GM21381 (cell line): ENCODE measurements around the gene LTBP1.

Experiments used
- ATAC-seq: cut with Tn5 transposase; IDR thresholded peaks from one replicate; pipeline ENCODE4 v1.9.1; 2021; ENCODE audit warnings: mild to moderate bottlenecking, moderate library complexity; ENCODE audit not compliant: unreplicated experiment

The LTBP1 gene

GRCh38 chr2:32930436-32930835 is 16.3 kb upstream of the LTBP1 start:
- ATAC-seq = no peak

- no peak for ATAC-seq
Observed at GRCh38 chr2:32931519-32931918, 15.2 kb upstream of the LTBP1 start.

GRCh38 chr2:32931945-32932709 is 14.6 kb upstream of the LTBP1 start:
- no peak for ATAC-seq

GRCh38 chr2:32932825-32933755 is 13.7 kb upstream of the LTBP1 start:
- no peak for ATAC-seq

DNA sequence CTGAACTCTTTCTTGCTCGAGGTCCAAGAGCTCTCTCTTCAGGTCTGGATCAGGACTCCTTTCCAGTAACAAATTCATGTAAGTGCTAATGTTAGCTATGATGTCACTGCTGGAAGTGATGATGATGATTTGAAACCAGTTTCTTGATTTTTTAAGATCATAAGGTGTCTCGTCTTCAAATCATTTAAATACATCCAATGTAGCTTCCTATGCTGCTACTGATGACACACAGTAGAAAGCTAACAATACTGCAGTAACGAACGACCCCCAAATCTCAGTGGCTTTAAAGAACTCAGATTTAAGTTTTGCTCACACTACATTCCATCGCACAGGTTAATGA is 13.0 kb upstream of the LTBP1 start:
- no peak for ATAC-seq

GRCh38 chr2:32937602-32938448 is 8.9 kb upstream of the LTBP1 start:
- ATAC-seq = no peak

DNA sequence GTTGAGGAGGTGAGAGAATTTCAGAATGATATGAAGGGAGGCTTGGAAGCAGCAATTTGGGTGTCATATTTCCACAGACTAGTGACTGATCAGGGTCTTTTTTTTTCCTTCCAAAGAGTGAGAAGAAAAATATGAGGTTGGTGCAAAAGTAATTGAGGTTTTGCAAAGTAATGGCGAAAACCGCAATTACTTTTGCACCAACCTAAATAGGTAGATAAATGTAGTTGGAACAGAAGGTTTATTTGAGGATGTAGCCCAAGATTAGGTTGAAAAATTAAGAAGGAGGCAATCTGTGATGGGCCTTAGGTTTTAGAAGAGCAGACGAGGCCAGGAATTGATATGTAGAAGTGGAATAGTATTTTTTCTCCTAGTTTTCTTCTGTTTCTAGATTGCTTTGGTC is 7.8 kb upstream of the LTBP1 start:
- ATAC-seq = no peak

DNA sequence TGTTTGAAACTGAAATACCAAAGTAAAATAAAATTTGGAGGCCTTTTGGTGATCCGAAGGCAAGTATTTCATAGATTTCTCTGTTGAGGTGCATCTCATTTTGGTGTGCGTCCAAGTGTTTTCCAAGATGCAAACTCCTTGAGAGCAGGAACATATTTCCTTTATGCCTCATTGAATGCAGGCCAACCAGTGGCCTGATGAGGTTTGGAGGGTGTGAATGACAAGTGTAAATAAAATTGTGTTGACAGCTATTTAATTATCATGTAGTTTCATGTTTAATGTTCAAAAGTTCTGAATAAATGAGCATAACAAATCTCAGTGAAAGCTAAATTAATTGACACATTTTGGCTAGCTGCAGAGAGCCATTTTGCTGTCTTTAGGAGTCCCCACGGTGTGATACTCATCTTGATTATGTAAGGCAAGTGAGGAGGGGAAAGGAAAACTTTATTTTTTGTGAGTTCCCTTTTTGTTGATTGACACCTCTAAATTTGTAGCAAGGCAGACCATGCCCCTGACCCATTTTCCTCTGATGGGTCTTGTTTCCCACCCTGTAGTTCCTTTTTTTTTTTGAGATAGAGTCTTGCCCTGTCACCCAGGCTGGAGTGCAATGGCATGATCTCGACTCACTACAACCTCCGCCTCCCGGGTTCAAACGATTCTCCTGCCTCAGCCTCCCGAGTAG is 6.3 kb upstream of the LTBP1 start:
- no peak for ATAC-seq

GRCh38 chr2:32941944-32942690 is 4.6 kb upstream of the LTBP1 start:
- no peak for ATAC-seq

- no peak for ATAC-seq
Observed at GRCh38 chr2:32942793-32943485, 3.8 kb upstream of the LTBP1 start.

DNA sequence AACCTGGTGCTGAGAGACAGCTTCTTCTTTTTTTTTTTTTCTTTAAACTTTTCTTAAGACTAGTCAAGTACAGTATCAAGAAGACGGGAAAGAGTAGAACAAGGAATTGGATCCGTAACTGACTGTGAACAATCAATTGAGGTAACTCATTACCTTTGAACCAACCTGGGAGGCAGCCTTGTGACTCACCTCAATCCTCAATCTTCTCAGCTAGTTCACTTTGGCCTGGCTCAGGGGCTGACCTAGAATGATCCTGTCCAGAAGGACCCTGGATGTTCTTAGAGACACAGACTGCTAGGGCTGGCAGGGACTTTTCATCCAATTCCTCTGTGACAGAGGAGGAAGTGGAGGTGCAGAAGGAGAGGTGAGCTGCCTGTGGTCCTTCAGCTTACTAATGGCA is 1.5 kb upstream of the LTBP1 start:
- no peak for ATAC-seq

DNA sequence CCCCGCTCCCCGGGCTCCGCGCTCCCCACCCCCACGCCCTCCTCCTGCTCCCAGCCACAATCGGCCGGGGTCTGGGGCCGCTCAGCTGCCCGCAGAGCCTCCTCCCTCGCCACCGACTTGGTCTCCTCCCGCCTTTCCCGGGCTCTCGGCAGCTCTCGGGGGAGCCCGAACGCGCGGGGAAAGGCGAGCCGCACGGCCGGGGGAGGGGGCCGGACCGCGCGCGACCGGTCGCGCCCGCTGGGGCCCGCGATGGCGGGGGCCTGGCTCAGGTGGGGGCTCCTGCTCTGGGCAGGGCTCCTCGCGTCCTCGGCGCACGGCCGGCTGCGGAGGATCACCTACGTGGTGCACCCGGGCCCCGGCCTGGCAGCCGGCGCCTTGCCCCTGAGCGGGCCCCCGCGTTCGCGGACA is 327 bp downstream of the LTBP1 start:
- peak; percentile 31 for ATAC-seq

GRCh38 chr2:32947484-32948143 is 861 bp downstream of the LTBP1 start:
- ATAC-seq = peak; percentile 35

GRCh38 chr2:32948266-32948665 is 1.5 kb downstream of the LTBP1 start:
- ATAC-seq = no peak

DNA sequence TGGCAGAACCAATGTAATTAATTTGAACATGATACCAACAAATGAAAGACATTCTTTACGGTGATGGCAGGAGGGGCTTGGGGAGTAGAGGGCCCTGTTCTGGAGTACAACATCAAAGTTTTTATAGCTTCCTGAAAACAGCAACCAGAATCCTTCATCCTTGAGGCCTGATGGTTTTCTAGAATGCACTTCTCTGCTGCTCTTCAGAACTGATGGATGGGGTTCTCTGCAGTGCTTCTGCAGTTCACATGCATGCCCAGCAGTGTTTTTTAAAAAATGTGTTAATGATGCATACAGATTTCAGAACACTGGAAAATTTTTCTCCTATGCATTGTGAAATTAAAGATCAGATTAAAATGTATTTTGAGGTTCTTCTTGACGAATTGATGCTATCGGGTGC is 2.5 kb downstream of the LTBP1 start:
- no peak for ATAC-seq

DNA sequence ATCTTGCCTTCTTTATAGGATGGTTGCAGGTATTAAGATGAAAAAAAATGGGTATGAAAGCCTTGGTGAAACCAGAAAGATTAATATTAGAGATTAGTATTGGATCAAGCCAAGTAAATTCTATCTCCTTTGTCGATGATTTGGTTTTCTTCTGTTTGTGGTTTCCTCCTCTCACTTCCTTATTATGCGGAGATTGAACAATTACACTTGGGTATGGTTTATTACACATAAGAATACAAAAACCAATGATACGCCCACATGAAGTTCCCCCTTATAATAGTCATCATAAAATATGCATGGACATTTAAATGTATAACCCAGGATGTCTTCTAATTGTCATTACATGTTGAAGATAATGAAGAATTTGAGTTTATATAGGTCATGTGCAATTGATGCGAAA is 4.9 kb downstream of the LTBP1 start:
- no peak for ATAC-seq

- no peak for ATAC-seq
Observed at GRCh38 chr2:32952761-32953476, 6.2 kb downstream of the LTBP1 start.

DNA sequence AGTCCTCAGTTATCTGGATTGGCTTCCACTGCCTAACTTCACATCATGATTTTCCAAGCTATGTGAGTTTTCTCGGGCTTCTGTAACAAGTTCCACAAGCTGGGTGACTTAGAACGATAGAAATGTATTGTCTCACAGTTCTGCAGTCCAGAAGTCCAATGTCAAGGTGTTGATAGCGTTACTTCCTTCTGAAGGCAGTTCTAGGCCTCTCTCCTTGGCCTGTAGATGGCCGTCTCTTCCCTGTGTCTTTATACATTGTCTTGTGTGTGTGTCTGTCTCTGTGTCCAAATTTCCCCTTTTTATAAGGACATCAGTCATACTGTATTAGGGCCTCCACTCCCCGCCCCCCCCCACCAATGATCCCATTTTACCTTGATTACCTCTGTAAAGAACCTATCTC is 7.5 kb downstream of the LTBP1 start:
- ATAC-seq = no peak
